ENCODE results near the gene QSOX1.

QSOX1 gene

GRCh38 chr1:180156631-180157091 lies 2.0 kb downstream of the QSOX1 start:
- H3K4me3 ChIP-seq (ENCODE audit: low read length), result peak overlapping the region; percentile 76
- peak; percentile 82 for DNase-seq (ENCODE audit: low read depth)
- TF ChIP-seq CTCF (conservative IDR thresholded peaks at IDR 0.05; ENCODE audit: low read length), result no peak

- peak; percentile 54 for DNase-seq (ENCODE audit: low read depth)
- no peak for TF ChIP-seq CTCF (conservative IDR thresholded peaks at IDR 0.05; ENCODE audit: low read length)
- H3K4me3 ChIP-seq (ENCODE audit: low read length), result peak overlapping the region; percentile 3
Measured at GRCh38 chr1:180157108-180157507, 2.4 kb downstream of the QSOX1 start.

DNA sequence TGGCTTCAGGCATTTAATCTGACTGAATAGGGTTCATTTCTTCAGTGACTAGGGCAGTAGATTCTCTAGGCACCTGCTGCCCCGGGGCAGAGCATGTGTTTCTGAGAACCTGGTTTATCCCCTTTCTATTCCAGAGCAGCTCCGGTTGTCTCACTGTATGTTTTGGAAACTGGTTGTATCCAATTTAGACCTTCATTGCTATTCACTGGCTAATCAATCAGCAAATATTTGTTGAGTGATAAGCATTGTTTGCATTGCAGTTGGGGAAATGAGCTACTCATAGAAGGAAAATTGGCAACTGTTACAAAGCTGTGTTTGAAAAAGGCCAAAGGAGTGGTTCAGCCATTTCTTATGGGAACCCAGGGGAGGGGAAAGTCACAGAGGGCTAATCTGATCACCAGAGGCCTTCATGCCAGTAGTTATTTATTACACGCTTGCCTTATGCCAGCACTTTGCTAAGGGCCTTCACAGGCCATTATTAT lies 2.9 kb downstream of the QSOX1 start:
- TF ChIP-seq CTCF (conservative IDR thresholded peaks at IDR 0.05; ENCODE audit: low read length), result no peak
- DNase-seq (ENCODE audit: low read depth), result no peak
- H3K4me3 ChIP-seq (ENCODE audit: low read length), result peak overlapping the region; percentile 3

GRCh38 chr1:180158149-180159147 lies 3.8 kb downstream of the QSOX1 start:
- H3K4me3 ChIP-seq (ENCODE audit: low read length), result no peak overlapping the region
- no peak for TF ChIP-seq CTCF (conservative IDR thresholded peaks at IDR 0.05; ENCODE audit: low read length)

GRCh38 chr1:180160357-180160756 lies 5.7 kb downstream of the QSOX1 start:
- peak; percentile 22 for DNase-seq (ENCODE audit: low read depth)
- no peak overlapping the region for H3K4me3 ChIP-seq (ENCODE audit: low read length)
- TF ChIP-seq CTCF (conservative IDR thresholded peaks at IDR 0.05; ENCODE audit: low read length), result no peak

More at GRCh38 chr1:180158149-180159147, 3.8 kb downstream of the QSOX1 start:
- DNase-seq (ENCODE audit: low read depth), result no peak

GRCh38 chr1:180163041-180163440 lies 8.4 kb downstream of the QSOX1 start:
- no peak for TF ChIP-seq CTCF (conservative IDR thresholded peaks at IDR 0.05; ENCODE audit: low read length)
- no peak for DNase-seq (ENCODE audit: low read depth)
- no peak overlapping the region for H3K4me3 ChIP-seq (ENCODE audit: low read length)

GRCh38 chr1:180165096-180165495 lies 10.4 kb downstream of the QSOX1 start:
- no peak overlapping the region for H3K4me3 ChIP-seq (ENCODE audit: low read length)
- DNase-seq (ENCODE audit: low read depth), result no peak
- no peak for TF ChIP-seq CTCF (conservative IDR thresholded peaks at IDR 0.05; ENCODE audit: low read length)

Measured in AG10803 (cell line).